Ovary (tissue), 3 donors: ENCODE data around the gene ST6GALNAC2.

ENCODE experiments used
- POLR2A ChIP-seq: fragments of 450-650 bp; IDR thresholded peaks from one replicate; pipeline ENCODE4 v1.6.1; 2017; ENCODE audit warnings: antibody characterized with exemption, mild to moderate bottlenecking, moderate library complexity
- TF ChIP-seq, protein P1 (sequence below), 3 donors: fragments of 450-650 bp in 2 of 3; fragments of 200-600 bp in 1 of 3; IDR thresholded peaks; one replicate each; pipeline versions ENCODE4 v1.5.1 to v1.8.0; 2016 to 2022; ENCODE audit warnings: antibody characterized with exemption in 3 of 3, mild to moderate bottlenecking in 1 of 3
- donor health status: DM: no; HTN: no; CAD: no.

DNA sequence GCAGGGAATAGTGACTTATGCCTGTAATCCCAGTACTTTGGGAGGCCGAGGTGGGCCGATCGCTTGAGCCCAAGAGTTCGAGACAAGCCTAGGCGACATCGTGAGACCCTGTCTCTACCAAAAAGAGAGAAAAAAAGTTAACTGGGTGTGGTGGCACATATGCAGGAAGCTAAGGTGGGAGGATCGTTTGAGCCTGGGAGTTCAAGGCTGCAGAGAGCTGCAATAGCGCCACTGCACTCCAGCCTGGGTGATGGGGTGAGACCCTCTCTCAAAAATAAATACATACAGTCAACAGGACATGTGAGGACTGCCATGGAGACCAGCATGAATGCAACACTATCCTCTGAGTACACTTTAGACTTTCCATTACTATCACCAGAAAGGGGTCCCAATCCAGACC is 15.4 kb upstream of the ST6GALNAC2 start:
- TF ChIP-seq, protein P1, sequence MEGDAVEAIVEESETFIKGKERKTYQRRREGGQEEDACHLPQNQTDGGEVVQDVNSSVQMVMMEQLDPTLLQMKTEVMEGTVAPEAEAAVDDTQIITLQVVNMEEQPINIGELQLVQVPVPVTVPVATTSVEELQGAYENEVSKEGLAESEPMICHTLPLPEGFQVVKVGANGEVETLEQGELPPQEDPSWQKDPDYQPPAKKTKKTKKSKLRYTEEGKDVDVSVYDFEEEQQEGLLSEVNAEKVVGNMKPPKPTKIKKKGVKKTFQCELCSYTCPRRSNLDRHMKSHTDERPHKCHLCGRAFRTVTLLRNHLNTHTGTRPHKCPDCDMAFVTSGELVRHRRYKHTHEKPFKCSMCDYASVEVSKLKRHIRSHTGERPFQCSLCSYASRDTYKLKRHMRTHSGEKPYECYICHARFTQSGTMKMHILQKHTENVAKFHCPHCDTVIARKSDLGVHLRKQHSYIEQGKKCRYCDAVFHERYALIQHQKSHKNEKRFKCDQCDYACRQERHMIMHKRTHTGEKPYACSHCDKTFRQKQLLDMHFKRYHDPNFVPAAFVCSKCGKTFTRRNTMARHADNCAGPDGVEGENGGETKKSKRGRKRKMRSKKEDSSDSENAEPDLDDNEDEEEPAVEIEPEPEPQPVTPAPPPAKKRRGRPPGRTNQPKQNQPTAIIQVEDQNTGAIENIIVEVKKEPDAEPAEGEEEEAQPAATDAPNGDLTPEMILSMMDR (IDR thresholded peaks at IDR 0.05) = no peak
- TF ChIP-seq POLR2A = no peak
